ENCODE measurements around the gene SLC7A5. TPM values are rescaled to one million over a fixed set of nuclear protein-coding genes. Genes with fewer than 3 reads are reported as not detected.

SLC7A5 gene
- total and polyA plus RNA-seq, 2 of the 13 experiments (the other 11 are each of a cell fraction or from before 2014, with no cell fraction given), result 79.6 to 155 TPM

GRCh38 chr16:87897521-87898505, 28.5 kb upstream of the SLC7A5 start (continued):
- TF ChIP-seq, protein P1, sequence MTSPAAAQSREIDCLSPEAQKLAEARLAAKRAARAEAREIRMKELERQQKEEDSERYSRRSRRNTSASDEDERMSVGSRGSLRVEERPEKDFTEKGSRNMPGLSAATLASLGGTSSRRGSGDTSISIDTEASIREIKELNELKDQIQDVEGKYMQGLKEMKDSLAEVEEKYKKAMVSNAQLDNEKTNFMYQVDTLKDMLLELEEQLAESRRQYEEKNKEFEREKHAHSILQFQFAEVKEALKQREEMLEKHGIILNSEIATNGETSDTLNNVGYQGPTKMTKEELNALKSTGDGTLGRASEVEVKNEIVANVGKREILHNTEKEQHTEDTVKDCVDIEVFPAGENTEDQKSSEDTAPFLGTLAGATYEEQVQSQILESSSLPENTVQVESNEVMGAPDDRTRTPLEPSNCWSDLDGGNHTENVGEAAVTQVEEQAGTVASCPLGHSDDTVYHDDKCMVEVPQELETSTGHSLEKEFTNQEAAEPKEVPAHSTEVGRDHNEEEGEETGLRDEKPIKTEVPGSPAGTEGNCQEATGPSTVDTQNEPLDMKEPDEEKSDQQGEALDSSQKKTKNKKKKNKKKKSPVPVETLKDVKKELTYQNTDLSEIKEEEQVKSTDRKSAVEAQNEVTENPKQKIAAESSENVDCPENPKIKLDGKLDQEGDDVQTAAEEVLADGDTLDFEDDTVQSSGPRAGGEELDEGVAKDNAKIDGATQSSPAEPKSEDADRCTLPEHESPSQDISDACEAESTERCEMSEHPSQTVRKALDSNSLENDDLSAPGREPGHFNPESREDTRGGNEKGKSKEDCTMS (CRISPR knock-in tag; conservative IDR thresholded peaks at IDR 0.05), result no peak
- TF ChIP-seq, protein P2, sequence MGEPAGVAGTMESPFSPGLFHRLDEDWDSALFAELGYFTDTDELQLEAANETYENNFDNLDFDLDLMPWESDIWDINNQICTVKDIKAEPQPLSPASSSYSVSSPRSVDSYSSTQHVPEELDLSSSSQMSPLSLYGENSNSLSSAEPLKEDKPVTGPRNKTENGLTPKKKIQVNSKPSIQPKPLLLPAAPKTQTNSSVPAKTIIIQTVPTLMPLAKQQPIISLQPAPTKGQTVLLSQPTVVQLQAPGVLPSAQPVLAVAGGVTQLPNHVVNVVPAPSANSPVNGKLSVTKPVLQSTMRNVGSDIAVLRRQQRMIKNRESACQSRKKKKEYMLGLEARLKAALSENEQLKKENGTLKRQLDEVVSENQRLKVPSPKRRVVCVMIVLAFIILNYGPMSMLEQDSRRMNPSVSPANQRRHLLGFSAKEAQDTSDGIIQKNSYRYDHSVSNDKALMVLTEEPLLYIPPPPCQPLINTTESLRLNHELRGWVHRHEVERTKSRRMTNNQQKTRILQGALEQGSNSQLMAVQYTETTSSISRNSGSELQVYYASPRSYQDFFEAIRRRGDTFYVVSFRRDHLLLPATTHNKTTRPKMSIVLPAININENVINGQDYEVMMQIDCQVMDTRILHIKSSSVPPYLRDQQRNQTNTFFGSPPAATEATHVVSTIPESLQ (CRISPR knock-in tag; conservative IDR thresholded peaks at IDR 0.05), result no peak
- TF ChIP-seq ZNF816 (CRISPR knock-in tag; IDR thresholded peaks at IDR 0.05; ENCODE audit: borderline replicate concordance), result no peak
- no peak for TF ChIP-seq ZNF646 (CRISPR knock-in tag; IDR thresholded peaks at IDR 0.05)
- TF ChIP-seq, protein P3, sequence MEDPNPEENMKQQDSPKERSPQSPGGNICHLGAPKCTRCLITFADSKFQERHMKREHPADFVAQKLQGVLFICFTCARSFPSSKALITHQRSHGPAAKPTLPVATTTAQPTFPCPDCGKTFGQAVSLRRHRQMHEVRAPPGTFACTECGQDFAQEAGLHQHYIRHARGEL (CRISPR knock-in tag; IDR thresholded peaks at IDR 0.05), result no peak
- TF ChIP-seq FOXK1 (CRISPR knock-in tag; IDR thresholded peaks at IDR 0.05; ENCODE audit: borderline replicate concordance, low read depth), result no peak
- no peak for TF ChIP-seq ZNF276 (CRISPR knock-in tag; IDR thresholded peaks at IDR 0.05; ENCODE audit: low read depth)
- no peak for TF ChIP-seq THYN1 (CRISPR knock-in tag; IDR thresholded peaks at IDR 0.05; ENCODE audit: borderline replicate concordance, low read depth)
- 0 out of 2 replicates have a peak, but pooled peaks have one; percentile 14 for TF ChIP-seq POLR2AphosphoS5 (IDR thresholded peaks at IDR 0.05; ENCODE audit: low read depth, low read length)
- TF ChIP-seq ZNF180 (CRISPR knock-in tag; IDR thresholded peaks at IDR 0.05; ENCODE audit: borderline replicate concordance, low read depth), result no peak
